Lung (tissue), 12 donors: ENCODE measurements around the gene B3GNT5. TPM values are rescaled to one million over a fixed set of nuclear protein-coding genes. Genes with fewer than 3 reads are reported as not detected.

Source experiments
- ATAC-seq: fragments of 200-7000 bp; cut with Tn5 transposase; one replicate; pipeline ENCODE4 v1.9.1; 2020; ENCODE audit warnings: moderate number of reproducible peaks; ENCODE audit not compliant: insufficient read depth, low FRiP score
- DNase-seq, 3 donors: peaks; one replicate each; pipeline ENCODE4 v3.0.0-alpha.2; 2013 to 2017
- H3K27ac ChIP-seq, 2 donors: one replicate each; pipeline ENCODE4 v1.5.1; 2013; ENCODE audit warnings: mild to moderate bottlenecking in 2 of 2, moderate library complexity in 2 of 2, control low read depth in 1 of 2, inconsistent platforms in 1 of 2, low read depth in 1 of 2, low read length in 1 of 2
- H3K27me3 ChIP-seq, 3 donors: one replicate each; pipeline ENCODE4 v1.5.1; 2013; ENCODE audit warnings: low read length in 2 of 3; ENCODE audit not compliant: control insufficient read depth in 3 of 3, insufficient read depth in 3 of 3
- H3K36me3 ChIP-seq, 4 donors: one replicate each; pipeline ENCODE4 v1.5.1; 2013; ENCODE audit warnings: low read length in 4 of 4, mild to moderate bottlenecking in 1 of 4, moderate library complexity in 1 of 4; ENCODE audit not compliant: control insufficient read depth in 4 of 4, insufficient read depth in 4 of 4
- H3K4me1 ChIP-seq, 5 donors: one replicate each; pipeline ENCODE4 v1.5.1; 2013; ENCODE audit warnings: low read length in 5 of 5, mild to moderate bottlenecking in 2 of 5, moderate library complexity in 1 of 5; ENCODE audit not compliant: control insufficient read depth in 5 of 5, insufficient read depth in 5 of 5
- H3K4me3 ChIP-seq: one replicate; pipeline ENCODE4 v1.5.1; 2013; ENCODE audit warnings: mild to moderate bottlenecking, control low read depth, moderate library complexity
- H3K9ac ChIP-seq, 2 donors: one replicate each; pipeline ENCODE4 v1.5.1; 2013; ENCODE audit warnings: low read length in 2 of 2, control low read depth in 1 of 2; ENCODE audit not compliant: insufficient read depth in 1 of 2
- H3K9me3 ChIP-seq, 4 donors: one replicate each; pipeline ENCODE4 v1.5.1; 2013; ENCODE audit warnings: low read length in 3 of 4, mild to moderate bottlenecking in 1 of 4, moderate library complexity in 1 of 4; ENCODE audit not compliant: control insufficient read depth in 4 of 4, insufficient read depth in 3 of 4
- CTCF ChIP-seq: IDR thresholded peaks from 2 replicates; pipeline ENCODE4 v1.5.1; 2012; ENCODE audit warnings: mild to moderate bottlenecking; ENCODE audit errors: control extremely low read depth, extremely low read depth
- WGBS, 2 donors: extraction: QIAGEN DNeasy Blood & Tissue Kit; methylation state at CpG; one replicate each; pipeline ENCODE4 v1.1.7; 2013; 5-methylcytosine and 5-hydroxymethylcytosine counted together
- polyA plus RNA-seq, 2 donors: library from polyadenylated mRNA; stranded (reverse); fragments of 200-250 nt; gene quantifications; one replicate each; pipeline ENCODE4 v1.2.1, GENCODE V29; 2013
- total RNA-seq, 2 donors: library from RNA; depleted of rRNA in 1 of 2; stranded (reverse); fragments of >200 nt in 1 of 2; gene quantifications; one replicate each; pipeline ENCODE4 v1.2.1, GENCODE V29; 2014 to 2021
- donor health status: control.
- donor health status: control.
- donor health status: Bipolar disorder and iron deficiency.
- donor health status: healthy.
- donor health status: DM: yes; HTN: yes; CAD: no.

Gene B3GNT5
- total and polyA plus RNA-seq, 4 donors = 13.5 to 43.1 (median 26.8) TPM

GRCh38 chr3:183307749-183308148 lies 54.7 kb downstream of the B3GNT5 start:
- H3K9ac ChIP-seq = no peak overlapping the region
- H3K9me3 ChIP-seq = no peaks in the 10 kb centered on the region
- WGBS, 2 donors = 96 to 97% methylated on average over 2 of the region's 2 CpGs
- TF ChIP-seq CTCF = no peak
- no peak overlapping the region for H3K4me3 ChIP-seq
- no peaks in the 10 kb centered on the region for H3K36me3 ChIP-seq
- H3K27ac ChIP-seq = peak overlapping the region in 1 of 2 donors; percentile 46
- H3K4me1 ChIP-seq = peaks cover 0 to 6% (median 3%) of the 10 kb centered on the region in 5 donors
- H3K27me3 ChIP-seq = no peaks in the 10 kb centered on the region
- ATAC-seq (no peak), DNase-seq (no peak)

GRCh38 chr3:183308751-183309150 lies 55.7 kb downstream of the B3GNT5 start:
- ATAC-seq (no peak), DNase-seq (no peak)
- no peaks in the 10 kb centered on the region for H3K9me3 ChIP-seq
- no peak overlapping the region for H3K9ac ChIP-seq
- no peak overlapping the region for H3K4me3 ChIP-seq
- no peaks in the 10 kb centered on the region for H3K36me3 ChIP-seq
- H3K4me1 ChIP-seq = peaks cover 0 to 6% (median 3%) of the 10 kb centered on the region in 5 donors
- H3K27me3 ChIP-seq = no peaks in the 10 kb centered on the region
- no peak for TF ChIP-seq CTCF
- WGBS, 2 donors = 64 to 81% methylated on average over 5 of the region's 5 CpGs
- no peak overlapping the region for H3K27ac ChIP-seq

DNA sequence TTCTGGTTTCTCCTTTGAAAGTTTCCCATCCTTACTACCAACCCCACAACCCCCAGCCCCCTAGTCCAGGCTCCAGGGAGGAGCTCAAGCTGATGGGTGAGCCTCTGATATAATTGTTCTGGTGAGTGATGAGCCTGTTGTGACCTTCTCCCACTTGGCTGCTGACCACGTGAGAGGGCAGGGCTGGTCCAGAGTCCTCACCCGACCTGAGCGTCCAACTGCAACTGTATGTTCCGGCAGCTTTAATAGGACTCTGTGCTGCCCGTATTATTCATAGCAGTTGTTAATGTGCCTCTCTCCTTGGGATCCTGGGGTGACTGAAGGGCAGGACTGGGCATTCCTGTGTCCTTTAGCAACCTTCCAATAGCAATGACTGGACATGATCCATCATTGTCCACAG lies 56.2 kb downstream of the B3GNT5 start:
- H3K27ac ChIP-seq = no peak overlapping the region
- DNase-seq (no peak), ATAC-seq (no peak)
- WGBS, 2 donors = 80 to 81% methylated on average over 5 of the region's 5 CpGs
- H3K9me3 ChIP-seq = no peaks in the 10 kb centered on the region
- no peak for TF ChIP-seq CTCF
- no peaks in the 10 kb centered on the region for H3K27me3 ChIP-seq
- H3K4me1 ChIP-seq = peaks cover 0 to 6% (median 3%) of the 10 kb centered on the region in 5 donors
- no peaks in the 10 kb centered on the region for H3K36me3 ChIP-seq
- H3K9ac ChIP-seq = no peak overlapping the region
- no peak overlapping the region for H3K4me3 ChIP-seq

DNA sequence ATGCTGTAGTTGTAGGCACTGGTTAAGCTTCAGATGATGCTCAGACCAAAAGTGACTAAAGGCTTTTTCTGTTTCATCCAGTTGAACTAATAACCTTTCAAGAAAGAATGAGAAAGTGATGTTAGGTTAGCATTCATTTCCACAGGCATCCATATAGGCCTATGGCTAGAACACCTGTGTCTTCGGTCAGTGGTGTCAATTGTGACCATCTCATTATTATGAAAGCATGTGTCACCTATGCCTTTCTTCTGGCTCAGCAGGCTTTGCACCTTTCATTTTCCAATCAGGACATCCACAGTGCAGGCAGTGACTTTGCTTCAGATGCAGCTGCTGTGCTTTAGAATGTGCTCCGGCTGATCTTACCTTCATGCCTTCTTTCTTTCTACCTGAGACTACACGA lies 57.9 kb downstream of the B3GNT5 start:
- H3K9me3 ChIP-seq = no peaks in the 10 kb centered on the region
- peaks cover 0 to 6% (median 3%) of the 10 kb centered on the region in 5 donors for H3K4me1 ChIP-seq
- H3K4me3 ChIP-seq = no peak overlapping the region
- DNase-seq (no peak), ATAC-seq (no peak)
- H3K9ac ChIP-seq = no peak overlapping the region
- H3K27ac ChIP-seq = no peak overlapping the region
- TF ChIP-seq CTCF = no peak
- H3K36me3 ChIP-seq = no peaks in the 10 kb centered on the region
- WGBS, 2 donors = 96 to 97% methylated on average over 3 of the region's 3 CpGs
- no peaks in the 10 kb centered on the region for H3K27me3 ChIP-seq
